ENCODE data around the gene TMC6.

The TMC6 gene

GRCh38 chr17:78133971-78134898 is 5.7 kb upstream of the TMC6 start:
- ChIA-PET CTCF (interaction anchor here (0.6 to 1.3 kb wide), 5 partner anchors 10 to 835 kb away, joined by 3 read pairs; no protein-coding TSS in a partner anchor), POLR2A (ENCODE audit: low non-redundant PET) (no interaction called here)
- no peak for DNase-seq (ENCODE audit: low spot score)
- H3K27ac ChIP-seq = peak overlapping the region; percentile 44; the same call in 1 of the 2 replicates
- TF ChIP-seq CTCF (conservative IDR thresholded peaks at IDR 0.05; ENCODE audit: low read depth) = peak; percentile 41

- TF ChIP-seq CTCF (conservative IDR thresholded peaks at IDR 0.05; ENCODE audit: low read depth) = no peak
- peak overlapping the region; percentile 44 for H3K27ac ChIP-seq
- DNase-seq (ENCODE audit: low spot score) = no peak
- ChIA-PET POLR2A (ENCODE audit: low non-redundant PET) (no interaction called here), CTCF (interaction anchor here (1.3 kb wide), 1 partner anchor 53 kb away, joined by 3 read pairs; no protein-coding TSS in a partner anchor)
Measured at GRCh38 chr17:78133179-78133951, 4.8 kb upstream of the TMC6 start.

- TF ChIP-seq CTCF (conservative IDR thresholded peaks at IDR 0.05; ENCODE audit: low read depth) = no peak
- ChIA-PET CTCF (no interaction called here), POLR2A (ENCODE audit: low non-redundant PET) (no interaction called here)
- no peak for DNase-seq (ENCODE audit: low spot score)
- peak overlapping the region; percentile 44 for H3K27ac ChIP-seq
Measured at GRCh38 chr17:78132767-78133178, 4.2 kb upstream of the TMC6 start.

GRCh38 chr17:78132084-78132676 is 3.6 kb upstream of the TMC6 start:
- ChIA-PET POLR2A (ENCODE audit: low non-redundant PET) (no interaction called here), CTCF (interaction anchor here (1.0 kb wide), 1 partner anchor 54 kb away, joined by 5 read pairs; the partner anchor contains the start of gene TK1)
- no peak for TF ChIP-seq CTCF (conservative IDR thresholded peaks at IDR 0.05; ENCODE audit: low read depth)
- peak overlapping the region; percentile 44 for H3K27ac ChIP-seq
- DNase-seq (ENCODE audit: low spot score) = no peak

GRCh38 chr17:78131172-78132083 is 2.9 kb upstream of the TMC6 start:
- ChIA-PET POLR2A (ENCODE audit: low non-redundant PET) (no interaction called here), CTCF (interaction anchor here (0.5 to 1.0 kb wide), 2 partner anchors 28 to 55 kb away, joined by 3 to 5 read pairs; partner anchors contain the start of gene TK1)
- TF ChIP-seq CTCF (conservative IDR thresholded peaks at IDR 0.05; ENCODE audit: low read depth) = no peak
- H3K27ac ChIP-seq = peak overlapping the region; percentile 44; the same call in 1 of the 2 replicates
- no peak for DNase-seq (ENCODE audit: low spot score)
